Stimulated activated naive CD8-positive, alpha-beta T cell treated with anti-CD3 and anti-CD28 coated beads, Interleukin-15, Interleukin-2, amounts not matched to agents 100 U/mL and 50 U/mL, for 24 hours (primary cell): Measurements from ENCODE around the gene OSGEP.

Experiments
- ATAC-seq: fragments of 150-1000 bp; cut with Tn5 transposase; one replicate; pipeline ENCODE4 v1.10.0; 2021
- DNase-seq: peaks from one replicate; pipeline ENCODE4 v3.0.0; 2021

Gene OSGEP

GRCh38 chr14:20454516-20455354 lies at the start of gene OSGEP, which contains the start of gene APEX1:
Gene OSGEP (minus strand): TSS chr14:20454812. CDS start chr14:20454683, 129 bp downstream.
Gene APEX1 (plus strand): TSS chr14:20455226. CDS start chr14:20455646, 420 bp downstream.
- DNase-seq (peak; percentile 96), ATAC-seq (peak; percentile 89)

DNA sequence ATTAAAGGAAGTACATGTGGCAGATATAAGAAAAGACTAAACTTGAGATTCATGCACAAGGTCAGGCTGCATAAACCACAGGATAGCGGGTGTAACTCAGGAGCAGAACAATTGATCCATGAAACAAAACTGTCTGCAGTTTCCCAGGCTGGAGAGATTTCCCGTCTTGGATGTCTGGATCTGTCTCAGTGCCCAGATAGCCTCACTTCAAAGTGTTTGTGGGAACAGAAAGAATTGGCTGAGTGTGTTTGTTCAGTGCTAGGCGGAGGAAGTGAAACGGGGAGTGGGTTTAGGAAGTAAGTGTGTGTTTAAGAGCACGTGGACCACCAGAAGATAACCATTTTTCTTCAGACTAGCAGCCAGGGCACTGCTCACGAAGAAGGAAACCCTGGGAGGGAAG lies 49.3 kb upstream of the OSGEP start:
- ATAC-seq: no peak
- DNase-seq: no peak

DNA sequence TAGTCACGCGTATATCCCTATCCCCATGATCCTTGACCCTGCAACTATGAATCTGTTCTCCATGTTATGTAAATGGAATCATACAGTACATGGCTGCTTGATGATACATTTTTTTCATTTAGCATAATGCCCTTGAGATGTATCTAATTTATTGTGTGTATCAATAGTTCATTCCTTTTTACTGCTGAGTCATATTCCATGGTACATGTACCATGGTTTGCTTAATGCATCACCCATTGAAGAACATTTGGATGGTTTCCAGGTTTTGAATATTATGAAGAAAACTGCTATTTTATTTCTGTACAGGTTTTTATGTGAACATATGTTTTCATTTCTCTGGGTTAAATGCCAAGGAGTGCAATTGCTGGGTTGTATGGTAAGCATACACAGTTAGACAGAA lies 46.7 kb upstream of the OSGEP start:
- ATAC-seq (no peak), DNase-seq (no peak)

GRCh38 chr14:20499881-20500280 lies 45.3 kb upstream of the OSGEP start:
- no peak for DNase-seq
- ATAC-seq: no peak

GRCh38 chr14:20499108-20499507 lies 44.5 kb upstream of the OSGEP start:
- ATAC-seq (peak; percentile 38), DNase-seq (no peak)

DNA sequence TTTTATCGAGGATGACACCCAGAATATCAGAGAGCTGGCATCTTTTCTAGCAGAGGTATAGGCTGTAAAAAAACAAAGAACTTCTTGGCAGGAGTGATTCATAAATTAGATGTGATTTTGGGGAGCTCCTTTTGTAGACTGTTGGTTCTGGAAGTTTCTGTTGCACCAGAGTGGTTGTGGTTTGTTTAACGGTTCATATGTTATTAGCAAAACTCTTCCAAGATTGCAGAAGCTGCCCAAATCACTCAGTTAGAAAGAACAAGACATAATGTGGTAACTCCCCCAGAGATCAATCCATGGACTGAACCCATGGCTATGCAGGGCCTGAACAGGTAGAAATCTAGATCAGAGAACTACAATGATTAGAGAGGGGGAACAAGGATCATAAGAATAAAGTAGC lies 44.0 kb upstream of the OSGEP start:
- ATAC-seq: no peak
- DNase-seq: no peak

DNA sequence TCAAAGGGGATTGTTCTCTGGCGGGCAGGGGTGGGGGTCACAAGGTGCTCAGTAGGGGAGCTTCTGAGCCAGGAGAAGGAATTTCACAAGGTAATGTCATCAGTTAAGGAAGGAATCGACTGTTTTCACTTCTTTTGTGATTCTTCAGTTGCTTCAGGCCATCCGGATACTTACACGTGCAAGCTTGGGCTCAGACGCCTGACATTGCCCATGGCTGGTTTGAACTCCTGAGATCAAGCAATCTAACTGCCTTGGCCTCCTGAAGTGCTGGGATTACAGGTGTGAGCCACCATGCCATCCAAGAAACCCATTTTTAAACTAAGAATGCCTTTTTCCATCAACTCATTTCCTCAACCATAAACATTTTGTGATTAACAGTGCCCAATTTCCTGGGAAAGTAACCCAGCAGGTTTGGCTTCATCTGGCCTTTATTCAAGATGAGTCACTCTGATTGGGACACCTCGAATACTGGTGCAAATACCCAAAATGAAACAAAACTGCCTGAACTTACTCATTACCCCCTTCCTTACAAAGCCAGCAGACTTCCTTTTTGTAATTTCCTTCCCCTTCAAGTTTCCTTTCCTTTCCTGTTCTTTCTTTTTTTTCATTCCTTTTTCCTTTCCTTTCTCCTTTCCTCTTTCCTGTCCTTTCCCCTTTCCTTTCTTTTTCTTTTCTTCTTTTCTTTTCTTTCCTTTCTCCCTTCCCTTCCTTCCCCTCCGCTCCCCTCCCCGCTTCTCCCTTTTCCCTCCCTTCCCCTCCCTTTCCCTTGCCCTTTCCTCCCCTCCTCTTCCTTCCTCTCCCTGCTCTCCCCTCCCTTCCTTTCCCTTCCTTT lies 40.5 kb upstream of the OSGEP start:
- DNase-seq (no peak), ATAC-seq (peak; percentile 77)

- DNase-seq: no peak
- ATAC-seq: no peak
Measured at GRCh38 chr14:20493634-20494033, 39.0 kb upstream of the OSGEP start.

DNA sequence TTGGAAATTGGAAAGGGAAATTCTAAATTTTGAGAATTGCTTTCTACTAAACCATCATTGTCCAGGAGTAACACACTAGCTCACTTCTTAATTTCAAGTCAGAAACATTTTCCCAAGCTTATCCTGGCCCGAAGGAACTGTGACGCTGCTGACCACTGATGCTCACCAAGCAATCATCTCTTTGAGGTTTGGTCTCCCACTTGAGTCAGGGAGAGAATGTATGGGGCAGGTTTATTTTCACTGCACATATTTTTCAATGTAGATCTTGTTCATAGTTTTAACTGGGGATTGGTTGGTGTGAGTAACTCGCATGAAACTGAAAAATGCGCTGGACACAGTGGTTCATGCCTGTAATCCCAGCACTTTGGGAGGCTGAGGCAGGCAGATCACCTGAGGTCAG lies 37.9 kb upstream of the OSGEP start:
- no peak for ATAC-seq
- no peak for DNase-seq

GRCh38 chr14:20490563-20490962 lies 36.0 kb upstream of the OSGEP start:
- no peak for DNase-seq
- ATAC-seq: no peak

- DNase-seq: no peak
- ATAC-seq: peak; percentile 73
Measured at GRCh38 chr14:20489093-20489994, 34.7 kb upstream of the OSGEP start.

- ATAC-seq (no peak), DNase-seq (no peak)
Measured at GRCh38 chr14:20487396-20487725, 32.7 kb upstream of the OSGEP start.

- no peak for DNase-seq
- ATAC-seq: no peak
Measured at GRCh38 chr14:20486684-20487395, 32.2 kb upstream of the OSGEP start.

GRCh38 chr14:20485900-20486299 lies 31.3 kb upstream of the OSGEP start:
- no peak for DNase-seq
- ATAC-seq: no peak

GRCh38 chr14:20482382-20482781 lies 27.8 kb upstream of the OSGEP start:
- ATAC-seq: no peak
- no peak for DNase-seq

DNA sequence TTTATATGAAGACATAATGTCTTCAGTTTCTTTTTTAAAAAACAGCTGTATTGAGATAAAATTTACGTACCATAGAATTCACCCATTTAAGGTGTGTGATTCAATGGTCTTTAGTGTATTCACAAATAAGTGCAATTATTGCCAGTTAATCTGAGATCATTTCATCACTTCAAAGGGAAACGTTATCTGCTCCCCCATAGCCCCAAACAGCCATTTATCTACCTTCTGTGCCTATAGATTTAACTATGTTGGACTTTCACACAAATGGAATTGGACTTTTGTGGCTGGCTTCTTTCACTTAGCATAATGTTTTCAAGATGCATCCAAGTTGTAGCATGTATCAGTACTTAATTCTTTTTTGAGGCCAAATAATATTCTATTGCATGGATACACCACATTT lies 24.3 kb upstream of the OSGEP start:
- DNase-seq (no peak), ATAC-seq (no peak)

- DNase-seq (no peak), ATAC-seq (peak; percentile 26)
Measured at GRCh38 chr14:20477211-20477876, 22.7 kb upstream of the OSGEP start.

GRCh38 chr14:20476776-20477175 lies 22.2 kb upstream of the OSGEP start:
- ATAC-seq (no peak), DNase-seq (no peak)

- DNase-seq (no peak), ATAC-seq (no peak)
Measured at GRCh38 chr14:20472536-20473169, 18.0 kb upstream of the OSGEP start.

DNA sequence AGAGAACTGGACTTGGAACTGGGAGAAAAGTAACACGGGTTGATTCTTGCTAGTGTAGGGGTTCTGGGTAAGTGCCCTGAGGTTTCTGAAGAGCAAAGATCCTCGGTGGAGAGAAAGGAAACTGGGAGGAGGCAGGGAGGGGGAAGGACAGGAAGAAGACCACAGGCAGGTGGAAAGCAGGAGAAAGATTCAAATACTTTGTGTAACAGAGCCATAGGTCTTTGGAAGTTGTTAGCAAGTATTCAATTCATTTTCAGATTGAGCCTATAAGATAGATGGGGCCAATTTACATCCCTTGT lies 15.9 kb upstream of the OSGEP start:
- no peak for ATAC-seq
- no peak for DNase-seq
